Activated CD4-positive, alpha-beta T cell treated with anti-CD3 and anti-CD28 coated beads for 24 hours (primary cell): ENCODE data around the gene NUB1.

Experiments used
- DNase-seq, 2 donors: peaks; one replicate each; pipeline ENCODE4 v3.0.0-alpha.2; 2020; ENCODE audit warnings: low read depth in 2 of 2

Gene NUB1

GRCh38 chr7:151377406-151377805 is 35.8 kb downstream of the NUB1 start:
- no peak for DNase-seq

GRCh38 chr7:151378011-151378410 is 36.4 kb downstream of the NUB1 start:
- DNase-seq, result no peak

DNA sequence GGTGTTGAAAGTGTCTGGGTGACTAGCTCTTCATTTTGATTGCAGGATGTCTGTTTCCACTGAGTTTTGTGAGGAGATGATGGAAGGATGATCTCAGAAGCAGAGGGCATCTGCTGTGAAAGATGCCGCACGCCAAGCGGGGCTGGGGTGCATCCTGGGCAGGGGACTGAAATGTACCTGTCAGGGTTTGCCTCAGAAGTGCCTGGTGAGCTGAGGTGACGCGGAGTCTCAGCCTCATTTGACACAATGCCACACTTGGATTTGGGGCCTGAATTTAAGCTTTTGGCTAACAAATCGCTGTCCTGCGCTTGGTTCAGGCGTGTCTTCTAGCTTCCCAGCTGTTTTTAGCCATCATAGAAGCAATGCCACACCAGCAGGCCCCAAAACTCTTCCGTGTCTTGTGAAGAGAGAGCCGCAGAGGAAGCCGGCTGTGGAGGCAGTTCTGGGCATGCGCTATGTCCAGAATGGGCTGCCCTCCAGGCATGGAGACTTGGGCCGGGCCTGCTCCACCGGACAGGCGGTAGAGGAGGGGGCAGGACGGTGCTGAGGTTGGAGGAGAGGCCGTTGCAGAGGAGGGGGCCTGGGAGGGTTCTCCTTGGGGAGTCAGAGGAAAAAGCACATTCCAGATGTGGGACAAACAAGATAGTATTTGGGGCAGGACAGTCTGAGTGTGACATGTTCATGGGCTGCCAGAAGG is 37.0 kb downstream of the NUB1 start:
- no peak for DNase-seq

DNA sequence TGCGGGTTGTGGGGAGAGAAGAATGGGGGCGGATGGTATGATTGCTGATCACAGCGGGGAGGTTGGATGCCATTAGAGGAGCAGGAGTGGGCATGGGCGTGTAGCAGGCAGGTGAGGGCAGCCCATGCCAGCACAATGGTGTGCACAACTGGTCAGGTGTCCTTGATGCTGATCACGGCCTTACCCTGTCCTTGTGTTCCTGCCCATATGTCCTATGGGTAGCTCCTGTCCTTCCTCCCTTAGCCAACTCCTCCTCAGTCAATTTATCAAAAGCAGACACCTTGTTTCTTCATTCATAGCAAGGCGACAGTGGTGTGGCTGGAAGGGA is 37.5 kb downstream of the NUB1 start:
- DNase-seq, result no peak

DNA sequence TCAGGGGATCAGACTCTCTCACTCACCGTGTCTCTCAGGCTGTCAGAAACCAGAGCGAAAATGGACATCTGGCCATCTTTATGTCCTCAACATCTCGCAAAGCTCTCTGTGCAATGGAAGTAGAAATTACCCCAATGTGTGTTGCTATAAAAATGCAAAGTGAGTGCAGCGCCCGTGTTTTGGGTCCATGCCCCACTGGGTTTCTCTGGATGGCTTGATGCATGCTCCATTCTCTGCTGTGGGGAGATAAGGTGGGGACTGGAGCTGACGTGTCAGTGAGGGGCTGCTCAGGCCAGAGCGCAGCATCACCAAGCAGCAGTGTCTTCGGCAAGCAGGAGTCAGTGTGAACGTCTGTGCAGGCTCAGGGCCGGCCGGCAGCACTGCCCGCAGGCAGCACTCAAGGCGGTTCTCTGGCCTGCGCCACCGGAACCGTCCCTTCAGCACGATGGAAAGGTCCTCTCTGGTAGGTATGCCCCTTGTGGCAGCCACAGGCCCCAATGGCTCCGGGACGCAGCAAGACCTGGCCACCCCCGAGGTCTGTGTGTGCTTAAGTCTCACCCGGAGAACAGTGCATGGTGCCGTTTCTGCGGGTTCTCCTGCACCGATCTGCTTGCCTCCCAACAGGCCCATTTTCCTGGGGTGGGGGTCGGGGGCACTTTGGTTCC is 38.1 kb downstream of the NUB1 start:
- DNase-seq, result no peak

GRCh38 chr7:151380199-151381097 is 38.8 kb downstream of the NUB1 start:
- DNase-seq, result no peak

GRCh38 chr7:151381098-151381347 is 39.4 kb downstream of the NUB1 start:
- DNase-seq, result no peak

- no peak for DNase-seq
Observed at GRCh38 chr7:151381348-151382078, 39.9 kb downstream of the NUB1 start.

GRCh38 chr7:151382079-151382885 is 40.7 kb downstream of the NUB1 start:
- DNase-seq, result no peak

DNA sequence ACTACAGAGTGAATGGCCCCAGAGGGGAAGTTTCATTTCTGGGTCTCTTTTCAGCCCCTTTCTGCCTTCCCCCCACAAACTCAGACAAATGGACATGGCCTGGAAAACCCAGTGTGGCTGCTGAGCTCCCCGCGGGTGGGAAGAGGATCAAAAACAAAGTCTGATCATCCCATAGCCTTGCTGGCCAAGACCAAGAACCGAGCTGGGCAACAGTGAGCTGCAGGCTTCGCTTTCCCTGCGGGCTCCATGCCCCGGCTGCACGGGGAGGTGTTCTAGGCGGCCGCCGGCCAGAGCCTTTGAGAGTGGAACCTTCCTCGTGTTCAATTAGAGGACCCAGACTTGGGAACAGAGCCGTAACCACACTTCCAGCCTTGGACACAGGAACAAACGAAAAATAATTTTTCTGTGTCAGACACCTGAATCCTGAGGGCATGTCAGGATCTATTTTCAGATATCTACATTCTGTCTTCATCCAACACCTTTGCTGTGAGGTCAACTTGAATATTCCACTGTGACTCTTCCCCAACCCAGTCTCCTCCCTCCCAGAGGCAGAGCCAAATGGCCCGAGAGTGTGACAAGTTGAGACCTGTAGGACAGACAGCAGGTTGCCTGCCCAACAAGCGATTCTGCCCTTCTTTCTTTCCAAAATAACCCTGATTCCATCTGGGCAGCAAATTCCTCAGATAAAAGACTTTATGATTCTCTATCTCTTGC is 42.2 kb downstream of the NUB1 start:
- DNase-seq, result no peak

- DNase-seq, result no peak
Observed at GRCh38 chr7:151384352-151384697, 42.7 kb downstream of the NUB1 start.

DNA sequence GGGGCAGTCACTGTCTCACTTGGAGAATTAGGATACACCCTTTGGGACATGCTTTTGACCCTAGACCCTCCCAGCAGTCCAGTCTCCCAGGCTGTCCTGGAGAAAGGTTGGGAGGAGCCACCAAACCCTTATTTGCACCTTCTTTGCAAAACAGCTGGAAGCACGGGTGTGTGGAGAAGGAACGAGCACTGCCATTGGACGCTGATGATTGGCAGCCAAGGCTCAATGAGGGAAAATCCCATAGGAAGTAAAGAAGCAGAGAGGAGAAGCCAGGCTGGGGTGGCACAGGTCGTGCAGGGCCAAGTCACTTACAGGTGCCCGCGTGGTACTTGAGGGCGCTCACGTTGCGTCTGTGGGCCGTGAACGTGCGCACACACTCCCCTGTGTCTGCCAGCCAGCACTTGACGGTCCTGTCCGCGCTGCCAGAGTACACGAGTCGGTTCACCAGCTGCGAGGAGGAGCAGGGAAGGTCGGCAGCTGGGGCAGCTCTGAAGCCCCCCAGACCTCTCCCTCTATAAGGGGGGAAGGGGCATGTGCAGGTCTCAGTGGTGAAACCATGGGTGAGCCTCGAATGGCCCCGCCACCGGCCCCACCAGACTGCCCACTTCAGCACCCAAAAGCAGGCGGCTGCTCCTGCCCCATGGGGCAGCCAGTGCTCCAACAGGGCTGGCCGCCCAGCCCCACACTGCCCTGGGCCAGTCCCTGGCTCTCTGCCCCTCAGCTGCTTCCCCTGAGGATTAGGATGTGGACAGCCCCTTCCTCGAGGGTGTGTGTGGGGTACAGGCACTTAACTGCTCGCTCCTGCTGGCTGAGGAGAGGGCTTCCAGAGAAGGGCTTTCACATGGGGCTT is 43.4 kb downstream of the NUB1 start:
- no peak for DNase-seq

GRCh38 chr7:151385626-151386300 is 44.2 kb downstream of the NUB1 start:
- DNase-seq, result no peak

DNA sequence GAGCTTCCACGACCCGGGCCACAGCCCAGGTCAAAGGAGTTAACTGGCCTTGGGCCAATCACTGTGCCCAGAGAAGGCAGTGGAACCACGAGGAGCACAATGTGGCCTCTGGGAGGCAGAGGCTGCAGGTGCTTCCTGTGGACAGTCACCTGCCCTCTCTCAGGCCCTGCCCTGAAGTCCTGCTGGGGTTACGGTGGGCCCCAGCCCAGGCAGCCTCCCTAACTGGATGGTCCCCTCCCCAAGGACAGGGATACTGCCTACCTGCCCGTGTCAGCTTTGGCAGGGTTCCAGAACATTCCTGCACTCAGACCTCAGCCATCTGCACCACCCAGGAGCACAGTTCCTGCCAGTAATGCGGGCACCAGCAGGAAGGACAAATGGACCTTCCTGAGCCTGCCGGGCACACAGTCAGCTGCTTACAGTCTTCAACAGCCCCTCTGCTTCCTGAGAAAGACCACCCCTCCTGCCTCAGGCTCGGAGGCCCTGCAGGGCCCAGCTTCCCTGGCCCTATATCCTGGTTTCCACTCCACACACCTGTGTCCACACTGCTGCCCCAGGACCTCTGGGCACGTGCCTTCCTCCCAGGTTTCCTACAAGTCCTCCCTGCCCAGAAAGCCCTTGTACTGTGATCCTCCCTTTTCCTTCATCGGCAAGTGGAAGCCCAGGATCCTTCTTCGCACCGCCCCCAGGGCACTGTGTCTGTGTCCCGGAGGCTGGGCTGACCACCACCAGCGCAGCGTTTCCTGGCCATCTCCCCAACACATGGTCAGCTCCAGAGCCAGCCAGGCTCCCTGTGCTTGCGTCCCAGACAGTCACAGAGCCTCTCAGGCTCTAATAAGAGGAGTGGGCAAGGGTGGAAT is 44.9 kb downstream of the NUB1 start:
- no peak for DNase-seq

DNA sequence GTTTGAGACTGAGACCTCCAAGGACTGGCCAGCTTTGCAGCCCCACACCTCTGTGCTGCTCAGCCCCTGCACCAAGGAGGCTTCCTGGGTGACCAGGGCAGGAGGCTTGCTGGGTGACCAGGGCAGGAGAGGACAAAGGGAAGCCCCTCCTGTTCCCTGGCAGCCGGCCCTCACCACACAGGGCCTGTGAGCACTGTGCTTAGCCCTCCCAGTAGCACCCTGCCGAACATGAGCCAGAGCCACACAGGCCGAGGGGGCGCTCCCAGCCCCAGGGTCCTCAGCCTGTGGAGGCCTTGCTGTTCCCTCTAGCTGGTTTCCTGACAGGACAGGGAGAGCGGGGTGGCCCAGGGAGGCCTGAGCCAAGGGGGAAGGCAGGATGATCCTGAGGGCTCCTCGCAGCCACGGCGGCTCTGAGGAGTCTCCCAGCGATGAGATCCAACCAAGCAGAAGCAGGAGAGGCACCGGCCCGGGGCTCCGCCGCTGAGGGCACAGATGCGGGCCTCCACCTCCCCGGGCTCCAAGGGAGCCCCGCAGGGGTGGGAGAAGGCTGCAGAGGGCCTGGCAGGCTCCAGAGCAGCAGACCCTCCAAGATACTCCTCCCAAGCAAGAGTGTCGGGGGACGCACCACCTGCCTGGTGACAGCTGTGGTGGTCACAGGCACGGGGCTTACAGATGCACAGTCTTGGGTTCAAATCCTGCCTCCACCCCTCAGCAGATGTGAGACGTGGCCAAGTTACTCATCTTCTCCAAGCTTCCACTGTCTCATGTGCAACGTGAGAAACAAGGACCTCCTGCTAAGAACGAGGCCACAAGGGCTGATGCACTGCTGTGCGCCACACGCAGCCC is 45.8 kb downstream of the NUB1 start:
- DNase-seq, result no peak

- no peak for DNase-seq
Observed at GRCh38 chr7:151388007-151388297, 46.3 kb downstream of the NUB1 start.

DNA sequence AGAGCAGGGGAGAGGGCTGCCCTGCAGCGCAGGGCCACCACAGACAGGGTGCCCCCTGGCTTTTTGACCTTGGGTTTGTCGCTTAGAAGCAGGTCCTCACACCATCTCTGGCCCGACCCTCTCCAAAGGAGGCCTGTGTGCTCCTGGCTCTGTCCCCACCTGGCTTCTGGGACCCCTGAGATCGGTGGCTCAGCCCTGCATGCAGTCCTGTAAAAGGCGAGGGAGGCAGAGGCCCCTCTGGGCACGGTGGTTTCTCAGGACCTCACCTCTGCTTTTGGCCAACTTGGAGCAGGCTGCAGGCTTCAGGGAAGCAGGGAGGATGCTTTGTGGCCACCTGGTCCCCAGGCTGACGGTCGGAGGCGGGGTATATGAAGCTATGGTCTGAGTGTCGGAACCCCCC is 46.8 kb downstream of the NUB1 start:
- no peak for DNase-seq
